ENCODE results near the gene ROPN1L. TPM values are rescaled to one million over a fixed set of nuclear protein-coding genes. Genes with fewer than 3 reads are reported as not detected.
"Not testable (repeated sequence)": the region's sequence is repeated elsewhere in the genome, so short reads cannot be mapped to it uniquely, and the experiment has no call there.

ROPN1L gene
- total RNA-seq, 1 experiment from 2014 or later = 0.40 TPM

GRCh38 chr5:10489810-10490426 is 48.2 kb downstream of the ROPN1L start:
- intact Hi-C loops (cut with micrococcal nuclease; ENCODE audit: unreplicated experiment) = no loop called here
- CTCF ChIA-PET = interaction anchor here (1.1 kb wide), 1 partner anchor 61 kb away, joined by 5 read pairs; no protein-coding TSS in a partner anchor
- no TSS peak for BruUV-seq (replicated peaks)

GRCh38 chr5:10490927-10491672 is 49.4 kb downstream of the ROPN1L start:
- Mint-ChIP-seq H3K36me3 (ENCODE audit: insufficient read depth, unreplicated experiment) (no peaks in the 10 kb centered on the region), H3K27me3 (ENCODE audit: unreplicated experiment) (peaks cover 57% of the 10 kb centered on the region), H3K27ac (ENCODE audit: unreplicated experiment) (no peak overlapping the region), H3K9me3 (ENCODE audit: low read depth, unreplicated experiment) (peaks cover 3% of the 10 kb centered on the region), H3K4me3 (ENCODE audit: low read depth, unreplicated experiment) (no peak overlapping the region), H3K4me1 (ENCODE audit: low read depth, unreplicated experiment) (no peaks in the 10 kb centered on the region)
- TF ChIP-seq CTCF (IDR thresholded peaks at IDR 0.05; ENCODE audit: unreplicated experiment) = no peak
- intact Hi-C loops (cut with micrococcal nuclease; ENCODE audit: unreplicated experiment) = no loop called here
- no TSS peak for BruUV-seq (replicated peaks)
- CTCF ChIA-PET = no interaction called here
- no peak for DNase-seq

More at GRCh38 chr5:10489810-10490426, 48.2 kb downstream of the ROPN1L start:
- no peak for TF ChIP-seq CTCF (IDR thresholded peaks at IDR 0.05; ENCODE audit: unreplicated experiment)
- H3K4me3 Mint-ChIP-seq (ENCODE audit: low read depth, unreplicated experiment) = no peak overlapping the region
- H3K4me1 Mint-ChIP-seq (ENCODE audit: low read depth, unreplicated experiment) = no peaks in the 10 kb centered on the region
- H3K27me3 Mint-ChIP-seq (ENCODE audit: unreplicated experiment) = peaks cover 57% of the 10 kb centered on the region
- no peaks in the 10 kb centered on the region for H3K36me3 Mint-ChIP-seq (ENCODE audit: insufficient read depth, unreplicated experiment)
- no peak overlapping the region for H3K27ac Mint-ChIP-seq (ENCODE audit: unreplicated experiment)
- peaks cover 3% of the 10 kb centered on the region for H3K9me3 Mint-ChIP-seq (ENCODE audit: low read depth, unreplicated experiment)
- no peak for DNase-seq

- CTCF ChIA-PET = no interaction called here
- H3K4me3 Mint-ChIP-seq (ENCODE audit: low read depth, unreplicated experiment) = no peak overlapping the region
- intact Hi-C loops (cut with micrococcal nuclease; ENCODE audit: unreplicated experiment) = no loop called here
- H3K27me3 Mint-ChIP-seq (ENCODE audit: unreplicated experiment) = peaks cover 61% of the 10 kb centered on the region
- DNase-seq = no peak
- TF ChIP-seq CTCF (IDR thresholded peaks at IDR 0.05; ENCODE audit: unreplicated experiment) = no peak
- no peaks in the 10 kb centered on the region for H3K4me1 Mint-ChIP-seq (ENCODE audit: low read depth, unreplicated experiment)
- no peak overlapping the region for H3K27ac Mint-ChIP-seq (ENCODE audit: unreplicated experiment)
- no TSS peak for BruUV-seq (replicated peaks)
- peaks cover 3% of the 10 kb centered on the region for H3K9me3 Mint-ChIP-seq (ENCODE audit: low read depth, unreplicated experiment)
- no peaks in the 10 kb centered on the region for H3K36me3 Mint-ChIP-seq (ENCODE audit: insufficient read depth, unreplicated experiment)
Measured at GRCh38 chr5:10491673-10492026, 50.0 kb downstream of the ROPN1L start.

GRCh38 chr5:10493884-10494283 is 52.2 kb downstream of the ROPN1L start:
- no TSS peak for BruUV-seq (replicated peaks)
- Mint-ChIP-seq H3K9me3 (ENCODE audit: low read depth, unreplicated experiment) (peaks cover 3% of the 10 kb centered on the region), H3K4me3 (ENCODE audit: low read depth, unreplicated experiment) (no peak overlapping the region), H3K27ac (ENCODE audit: unreplicated experiment) (no peak overlapping the region), H3K36me3 (ENCODE audit: insufficient read depth, unreplicated experiment) (no peaks in the 10 kb centered on the region), H3K4me1 (ENCODE audit: low read depth, unreplicated experiment) (no peaks in the 10 kb centered on the region), H3K27me3 (ENCODE audit: unreplicated experiment) (peaks cover 60% of the 10 kb centered on the region)
- intact Hi-C loops (cut with micrococcal nuclease; ENCODE audit: unreplicated experiment) = no loop called here
- TF ChIP-seq CTCF (IDR thresholded peaks at IDR 0.05; ENCODE audit: unreplicated experiment) = no peak
- CTCF ChIA-PET = interaction anchor here (0.5 kb wide), 1 partner anchor 77 kb away, joined by 4 read pairs; no protein-coding TSS in a partner anchor
- DNase-seq = no peak

GRCh38 chr5:10494497-10494896 is 52.8 kb downstream of the ROPN1L start:
- H3K27ac Mint-ChIP-seq (ENCODE audit: unreplicated experiment); DNase-seq; BruUV-seq (replicated peaks); H3K9me3 Mint-ChIP-seq (ENCODE audit: low read depth, unreplicated experiment); CTCF ChIA-PET; H3K36me3 Mint-ChIP-seq (ENCODE audit: insufficient read depth, unreplicated experiment); H3K4me3 Mint-ChIP-seq (ENCODE audit: low read depth, unreplicated experiment); H3K4me1 Mint-ChIP-seq (ENCODE audit: low read depth, unreplicated experiment); intact Hi-C loops (cut with micrococcal nuclease; ENCODE audit: unreplicated experiment): not testable (repeated sequence)
- peaks cover 54% of the 10 kb centered on the region for H3K27me3 Mint-ChIP-seq (ENCODE audit: unreplicated experiment)
